Hematopoietic multipotent progenitor cell (in vitro differentiated cells): Measurements from ENCODE around the gene ZC3H4. TPM values are rescaled to one million over a fixed set of nuclear protein-coding genes. Genes with fewer than 3 reads are reported as not detected.
"Not testable (repeated sequence)": the region's sequence is repeated elsewhere in the genome, so short reads cannot be mapped to it uniquely, and the experiment has no call there.

Experiments
- DNase-seq, 3 donors: peaks; one replicate each; pipeline ENCODE4 v3.0.0-alpha.2; 2011 to 2015; ENCODE audit warnings: low read depth in 2 of 3, low spot score in 2 of 3
- total RNA-seq: library from RNA; depleted of rRNA; stranded (reverse); fragments of >200 nt; gene quantifications from one replicate; pipeline ENCODE4 v1.2.3, GENCODE V29; 2012

The ZC3H4 gene
- total RNA-seq = 19.4 TPM

DNA sequence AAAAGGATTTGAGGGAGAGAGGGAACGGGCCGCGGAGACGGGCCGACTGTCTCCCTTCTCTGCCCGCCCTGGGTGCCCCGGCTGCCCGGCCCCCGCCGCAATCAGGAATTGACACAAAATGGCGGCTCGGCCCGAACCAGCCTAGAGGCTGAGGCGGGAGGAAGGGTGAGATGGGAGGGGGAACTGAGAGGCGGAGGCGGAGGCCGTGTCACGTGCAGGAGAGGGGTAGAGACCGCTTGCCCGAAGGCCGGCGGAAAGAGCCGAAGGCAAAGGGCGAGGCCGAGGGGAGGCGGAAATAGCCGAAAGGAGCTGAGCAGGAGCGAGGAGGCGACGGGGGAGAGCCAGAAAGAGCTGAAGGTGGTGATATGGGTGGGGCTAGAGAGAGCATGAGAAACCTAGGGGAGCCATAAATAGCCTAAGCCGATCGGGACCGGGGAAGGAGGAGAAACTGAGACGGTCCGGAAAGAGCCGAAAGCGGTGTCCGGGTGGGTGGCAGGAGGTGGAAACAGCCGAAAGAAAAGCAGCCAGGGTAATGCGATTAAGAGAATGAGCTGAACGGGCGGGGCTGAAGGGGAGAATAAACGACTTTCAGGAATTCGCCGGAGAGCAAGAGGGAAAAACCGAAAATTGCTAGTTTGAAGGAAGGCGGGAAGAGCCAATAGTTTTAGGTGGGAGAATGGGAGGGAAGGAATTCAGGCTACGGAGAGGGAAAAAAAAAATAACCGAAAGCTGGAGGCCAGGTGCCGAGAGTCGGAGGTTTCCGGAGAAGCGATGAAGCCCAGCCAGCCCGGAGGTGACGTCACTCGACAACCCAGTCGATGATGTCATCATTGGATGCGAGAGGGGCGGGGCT lies at the start of gene ZC3H4:
Gene ZC3H4 (minus strand): TSS at position 780 of the 853 bp plus-strand sequence. CDS start 1,192 bp downstream, outside the sequence.
- peak; percentile 92 to 100 (median 99) for DNase-seq

GRCh38 chr19:47161876-47162489 lies 48.4 kb upstream of the ZC3H4 start:
- DNase-seq = no peak

DNA sequence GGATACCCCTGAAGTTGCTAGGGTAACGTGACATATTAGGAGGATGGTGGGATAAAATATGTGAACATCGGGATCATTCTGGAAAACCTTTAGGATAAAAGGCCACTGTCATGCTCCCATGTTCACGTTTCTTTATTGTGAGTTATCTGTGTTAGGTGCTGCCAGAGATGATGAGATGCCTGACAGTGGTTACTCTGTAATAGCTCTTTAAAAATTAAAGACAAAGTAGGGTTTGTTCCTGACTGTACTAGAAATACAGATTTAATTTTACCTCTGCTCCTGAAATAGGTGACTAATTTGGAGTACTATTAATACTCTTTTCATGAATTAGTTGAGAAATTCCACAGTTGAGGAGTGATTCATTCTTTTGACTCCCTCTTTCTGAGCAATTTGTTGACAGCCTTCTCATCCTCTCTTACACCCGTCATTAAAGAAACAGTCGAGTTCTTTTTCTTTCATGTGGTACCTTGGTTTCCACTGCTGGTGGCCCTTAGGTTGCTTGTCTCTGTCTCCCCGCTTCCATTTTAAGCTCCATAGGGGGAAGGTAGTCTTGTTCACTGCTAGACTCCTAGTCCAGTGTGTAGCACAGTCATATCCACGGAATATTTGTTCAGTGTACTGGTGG lies 45.4 kb upstream of the ZC3H4 start:
- no peak for DNase-seq

GRCh38 chr19:47158367-47158791 lies 44.8 kb upstream of the ZC3H4 start:
- no peak for DNase-seq

GRCh38 chr19:47157431-47158321 lies 44.1 kb upstream of the ZC3H4 start:
- DNase-seq = peak in 2 of 3 donors; percentile 43 to 65

GRCh38 chr19:47156861-47157430 lies 43.4 kb upstream of the ZC3H4 start:
- DNase-seq = peak in 2 of 3 donors; percentile 44 to 77

DNA sequence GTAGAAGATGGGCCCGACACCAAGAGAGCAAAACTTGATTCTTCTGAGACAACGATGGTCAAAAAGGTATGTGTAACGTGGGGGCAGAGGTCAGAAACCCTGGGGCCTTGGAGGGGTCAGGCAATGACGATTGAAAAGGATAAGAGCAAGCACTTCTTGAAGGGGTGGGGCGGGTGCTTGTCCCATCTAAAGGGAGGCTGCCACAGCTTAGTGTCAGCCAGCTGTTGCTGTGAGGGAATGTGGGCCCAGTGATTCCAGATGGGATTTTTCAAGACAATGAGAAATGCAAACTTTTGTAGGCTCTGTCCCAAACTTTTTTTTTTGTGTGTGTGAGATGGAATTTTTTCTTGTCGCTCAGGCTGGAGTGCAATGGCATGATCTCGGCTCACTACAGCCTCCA lies 41.6 kb upstream of the ZC3H4 start:
- DNase-seq = no peak

- no peak for DNase-seq
Measured at GRCh38 chr19:47153266-47153665, 39.7 kb upstream of the ZC3H4 start.

DNA sequence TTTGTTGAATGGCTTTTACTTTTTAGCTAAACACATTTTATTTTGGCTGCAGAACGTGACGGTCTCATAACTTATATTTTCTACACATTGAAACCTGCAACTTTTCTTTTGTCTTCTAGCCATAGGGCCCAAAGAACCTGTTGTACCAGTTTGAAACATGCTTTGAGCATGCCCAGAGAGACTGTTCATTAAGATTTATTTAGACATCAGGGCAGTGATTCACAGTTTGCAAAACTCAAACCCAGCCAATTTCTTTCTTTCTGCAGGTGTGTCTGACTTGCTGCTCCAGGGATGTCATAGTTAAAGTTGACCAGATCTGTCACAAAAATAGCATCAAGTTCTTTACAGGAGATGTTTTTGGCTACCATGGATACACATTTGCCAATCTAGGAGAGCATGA lies 39.1 kb upstream of the ZC3H4 start:
- no peak for DNase-seq

DNA sequence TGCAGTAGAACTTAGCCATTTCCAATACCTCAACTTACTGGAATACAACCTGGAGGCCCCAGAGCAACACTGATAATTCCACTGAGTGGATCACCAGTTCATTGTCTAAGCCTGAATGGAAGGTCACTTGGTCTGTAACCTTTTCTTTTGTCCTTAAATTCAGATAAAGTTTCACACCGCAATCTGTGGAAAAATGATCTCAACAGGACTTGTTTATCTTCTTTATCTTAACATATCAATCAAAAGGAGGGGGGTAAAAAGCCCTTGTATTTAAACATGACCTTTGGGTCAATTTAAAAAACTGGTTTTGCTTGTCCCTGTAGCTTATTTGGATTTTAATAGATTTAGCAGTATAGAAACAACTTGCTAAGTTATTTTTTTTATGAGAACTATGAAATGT lies 38.6 kb upstream of the ZC3H4 start:
- no peak for DNase-seq

DNA sequence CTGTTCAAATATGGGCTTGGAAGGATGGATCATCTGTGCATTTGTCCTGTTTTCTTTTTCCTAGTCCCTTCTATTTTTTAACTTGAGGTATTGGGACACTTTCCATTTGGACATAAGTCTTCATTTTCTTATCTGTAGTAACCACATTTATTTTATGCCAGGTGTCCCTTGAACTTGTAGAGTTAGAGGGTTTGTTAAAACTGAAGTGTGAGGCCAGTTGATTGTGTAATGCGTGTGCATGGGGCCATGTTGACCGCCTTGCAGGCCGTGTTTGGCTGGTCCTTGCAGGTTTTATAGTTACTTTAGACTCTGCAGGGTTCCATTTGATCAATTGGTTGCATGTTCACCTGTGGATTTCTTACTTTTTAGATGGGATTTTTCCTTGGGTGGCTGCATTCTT lies 38.1 kb upstream of the ZC3H4 start:
- no peak for DNase-seq

DNA sequence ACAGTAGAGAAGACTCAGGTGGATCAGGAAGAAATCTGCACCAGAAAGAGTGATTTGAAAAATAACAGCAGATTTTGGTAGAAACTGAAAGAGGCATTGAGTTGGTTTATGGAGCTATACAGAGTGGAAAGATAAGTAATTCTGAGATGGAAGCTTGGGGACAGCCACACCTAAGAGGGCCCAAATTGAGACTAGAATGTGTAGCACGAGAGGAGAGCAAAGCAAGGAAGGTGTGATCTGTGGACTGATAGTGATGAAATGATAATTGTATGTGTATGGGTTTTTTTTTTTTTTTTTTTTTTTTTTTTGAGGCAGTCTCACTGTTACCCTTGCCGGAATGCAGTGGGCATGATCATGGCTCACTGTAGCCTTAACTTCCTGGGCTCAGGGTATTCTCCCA lies 33.3 kb upstream of the ZC3H4 start:
- DNase-seq = no peak

DNA sequence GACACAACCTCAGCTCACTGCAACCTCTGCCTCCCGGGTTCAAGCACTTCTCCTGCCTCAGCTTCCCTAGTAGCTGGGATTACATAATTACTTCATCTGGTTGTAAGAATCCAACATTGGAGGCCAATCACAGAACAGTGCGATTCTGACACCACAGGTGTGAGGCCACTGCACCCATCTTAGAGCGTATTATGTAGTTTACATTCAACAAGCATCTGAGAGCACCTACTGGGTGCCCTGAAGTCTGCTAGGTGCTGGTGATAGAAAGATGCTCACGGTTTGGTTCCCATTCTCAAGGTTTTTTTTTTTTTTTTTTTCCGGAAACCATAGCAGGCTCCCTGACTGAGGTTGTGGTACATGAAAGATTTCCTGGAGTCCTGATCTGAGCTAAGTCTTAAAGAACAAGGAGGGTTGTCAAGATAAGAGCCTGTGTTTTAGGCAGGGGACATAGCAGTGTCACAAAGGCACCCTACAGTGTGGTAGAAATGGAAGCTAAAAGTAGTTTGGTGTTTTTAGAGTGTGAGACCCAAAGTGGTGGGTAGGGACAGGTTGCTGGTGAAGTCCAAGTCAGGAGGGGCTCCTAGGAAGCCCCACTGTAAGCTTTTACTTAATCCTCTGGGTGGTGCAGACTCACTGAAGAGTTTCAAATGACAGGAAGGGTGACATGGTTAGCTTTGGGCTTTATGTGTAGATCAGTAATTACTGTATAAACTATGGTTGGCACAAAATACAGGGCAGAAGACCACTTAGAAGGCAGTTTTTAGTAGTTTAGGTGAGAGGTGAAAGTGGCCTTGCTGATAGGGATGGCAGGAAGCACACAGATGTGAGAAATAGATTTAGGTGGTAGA lies 32.3 kb upstream of the ZC3H4 start:
- DNase-seq = no peak

- no peak for DNase-seq
Measured at GRCh38 chr19:47144630-47145029, 31.1 kb upstream of the ZC3H4 start.

DNA sequence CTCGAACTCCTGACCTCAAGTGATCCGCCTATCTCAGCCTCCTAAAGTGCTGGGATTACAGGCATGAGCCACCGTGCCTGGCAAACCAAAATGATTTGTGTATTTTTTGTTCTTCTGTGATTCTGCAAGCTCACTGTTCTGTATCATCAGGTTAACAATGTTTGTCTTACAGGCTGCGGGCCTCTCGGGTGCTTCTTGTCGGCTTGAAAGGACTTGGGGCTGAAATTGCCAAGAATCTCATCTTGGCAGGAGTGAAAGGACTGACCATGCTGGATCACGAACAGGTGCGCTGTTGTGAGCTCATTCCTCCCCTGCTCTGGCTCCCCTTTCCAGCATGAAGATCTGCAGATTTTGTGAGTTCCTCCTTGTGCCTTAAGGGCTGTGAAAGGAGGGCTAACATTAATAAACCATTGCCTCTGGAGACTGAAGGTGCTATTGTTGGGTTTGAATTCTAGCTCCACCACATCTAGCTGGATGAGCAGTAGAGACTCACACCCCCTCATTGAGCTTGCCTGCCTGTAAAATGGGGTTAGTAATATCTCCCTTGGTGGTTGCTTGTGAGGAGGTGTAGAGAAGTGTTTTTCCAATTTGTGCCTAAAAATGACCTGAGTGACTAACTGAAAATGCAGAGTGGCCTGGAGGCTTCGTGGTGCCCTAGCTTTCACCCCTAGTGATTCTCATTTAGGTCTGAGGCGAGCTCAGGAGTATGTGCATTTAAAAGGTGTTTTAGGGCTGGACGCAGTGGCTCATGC lies 29.9 kb upstream of the ZC3H4 start:
- no peak for DNase-seq

DNA sequence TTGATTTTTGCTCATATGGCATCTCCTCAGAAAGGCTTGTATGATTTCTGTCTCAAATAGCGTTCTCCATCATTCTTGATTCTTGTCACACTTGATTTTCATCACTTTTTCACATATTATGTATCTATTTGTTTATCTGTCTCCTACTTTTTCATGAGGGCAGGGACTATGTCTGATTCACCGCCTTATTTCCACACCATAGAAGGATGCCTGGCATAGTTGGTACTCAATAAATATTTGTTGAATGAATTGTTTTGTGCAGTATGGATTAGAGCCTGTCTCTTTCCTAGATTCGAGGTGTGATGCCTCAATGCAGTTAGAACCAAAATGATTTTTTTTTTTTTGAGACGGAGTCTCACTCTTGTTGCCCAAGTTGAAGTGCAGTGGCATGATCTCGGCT lies 29.2 kb upstream of the ZC3H4 start:
- DNase-seq = no peak

- no peak for DNase-seq
Measured at GRCh38 chr19:47141695-47142094, 28.1 kb upstream of the ZC3H4 start.

DNA sequence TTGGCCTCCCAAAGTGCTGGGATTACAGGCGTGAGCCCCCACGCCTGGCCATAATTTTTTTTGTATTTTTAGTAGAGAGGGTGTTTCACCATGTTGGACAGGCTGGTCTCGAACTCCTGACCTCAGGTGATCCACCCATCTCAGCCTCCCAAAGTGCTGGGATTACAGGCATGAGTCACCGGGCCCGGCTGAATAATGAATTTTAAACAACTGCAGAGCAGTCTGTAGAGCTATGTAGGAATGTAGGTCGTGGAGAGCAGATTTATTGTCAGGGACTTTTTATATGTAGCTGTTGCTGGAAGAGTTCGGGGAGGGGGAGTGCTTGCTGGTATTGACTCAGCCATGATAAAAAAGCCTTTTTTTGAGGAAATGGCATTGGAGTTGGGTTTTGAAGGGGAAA lies 27.7 kb upstream of the ZC3H4 start:
- not testable (repeated sequence) for DNase-seq

- no peak for DNase-seq
Measured at GRCh38 chr19:47135156-47135555, 21.6 kb upstream of the ZC3H4 start.
